OCI-LY7 (cell line): ENCODE data around the gene NACC2. TPM values are rescaled to one million over a fixed set of nuclear protein-coding genes. Genes with fewer than 3 reads are reported as not detected.

Experiments
- BruUV-seq: library from RNA; stranded (reverse); fragments of 400-500 nt; replicated peaks from 2 replicates; lab custom pipeline; 2021; lab: Mats Ljungman, UMichigan
- CTCF ChIA-PET: fragments of 300-600 bp; sonication (Branson Sonifier 250); formaldehyde crosslinking; loops from one replicate; lab custom pipeline; 2022; ENCODE audit warnings: antibody characterized with exemption; ENCODE audit not compliant: unreplicated experiment; lab: Charles Lee
- POLR2A ChIA-PET: fragments of 300-600 bp; sonication (Branson Sonifier 250); formaldehyde crosslinking; loops from one replicate; lab custom pipeline; 2022; ENCODE audit warnings: antibody characterized with exemption; lab: Charles Lee
- DNase-seq: peaks from one replicate; pipeline ENCODE4 v3.0.0-alpha.2; 2015; ENCODE audit warnings: low spot score
- H2AFZ ChIP-seq: fragments of 200-600 bp; sonication (generic), shearing (Covaris generic); 2 replicates; pipeline ENCODE4 v1.6.1; 2014; ENCODE audit warnings: mild to moderate bottlenecking, antibody characterized with exemption, low read length, moderate library complexity
- H3K27ac ChIP-seq: fragments of 200-600 bp; sonication (generic); 2 replicates; pipeline ENCODE4 v1.5.1; 2014; ENCODE audit warnings: mixed run types, low read depth, mild to moderate bottlenecking, moderate library complexity, low read length, inconsistent platforms; ENCODE audit not compliant: poor library complexity, severe bottlenecking
- H3K36me3 ChIP-seq: fragments of 200-600 bp; sonication (generic); 2 replicates; pipeline ENCODE4 v1.6.1; 2014; ENCODE audit warnings: mild to moderate bottlenecking, antibody characterized with exemption, low read length, moderate library complexity, mixed read lengths; ENCODE audit not compliant: insufficient read depth
- H3K4me1 ChIP-seq: fragments of 200-600 bp; sonication (generic); 2 replicates; pipeline ENCODE4 v1.5.1; 2014; ENCODE audit warnings: mild to moderate bottlenecking, low read length; ENCODE audit not compliant: insufficient read depth, poor library complexity, severe bottlenecking
- H3K4me2 ChIP-seq: fragments of 200-600 bp; sonication (generic); 2 replicates; pipeline ENCODE4 v1.6.1; 2014; ENCODE audit warnings: mild to moderate bottlenecking, low read length
- H3K4me3 ChIP-seq: fragments of 200-600 bp; sonication (generic); 2 replicates; pipeline ENCODE4 v1.5.1; 2014; ENCODE audit warnings: mild to moderate bottlenecking, low read depth, low read length; ENCODE audit not compliant: poor library complexity, severe bottlenecking
- H3K79me2 ChIP-seq: fragments of 200-600 bp; sonication (generic); 2 replicates; pipeline ENCODE4 v1.6.1; 2016; ENCODE audit warnings: low read depth, mild to moderate bottlenecking, low read length, moderate library complexity, mixed read lengths; ENCODE audit not compliant: insufficient read depth
- H3K9me2 ChIP-seq: fragments of 200-600 bp; sonication (generic); 2 replicates; pipeline ENCODE4 v1.6.1; 2016; ENCODE audit warnings: mild to moderate bottlenecking, low read length, mixed read lengths; ENCODE audit not compliant: insufficient read depth
- H3K9me3 ChIP-seq: fragments of 200-600 bp; sonication (generic); 2 replicates; pipeline ENCODE4 v1.6.1; 2014; ENCODE audit warnings: mild to moderate bottlenecking, mixed run types, low read length, mixed read lengths
- H4K20me1 ChIP-seq: fragments of 200-600 bp; sonication (generic); 2 replicates; pipeline ENCODE4 v1.6.1; 2014; ENCODE audit warnings: mild to moderate bottlenecking, antibody characterized with exemption, low read length, moderate library complexity, mixed read lengths; ENCODE audit not compliant: insufficient read depth
- EZH2phosphoT487 ChIP-seq: fragments of 200-600 bp; sonication (generic); IDR thresholded peaks from 2 replicates; pipeline ENCODE4 v1.6.1; 2018; ENCODE audit warnings: low read depth, borderline replicate concordance, mild to moderate bottlenecking, mixed run types, antibody characterized with exemption, low read length, moderate library complexity, mixed read lengths
- intact Hi-C: fragments of 100-400 bp; cut with micrococcal nuclease; formaldehyde crosslinking; loops from one replicate; pipeline ENCODE4 v1.10.0; 2022; ENCODE audit not compliant: unreplicated experiment
- total RNA-seq, 2 experiments: library from RNA; depleted of rRNA in 1 of 2; stranded (reverse); fragments of >200 nt in 1 of 2; shearing (Covaris generic) in 1 of 2; gene quantifications; 2 replicates each; pipeline ENCODE4 v1.2.3, GENCODE V29; 2014 to 2022
- TF ChIP-seq, protein P1 (sequence below): fragments of 200-600 bp; sonication (generic); conservative IDR thresholded peaks from 2 replicates; pipeline ENCODE4 v1.5.1; 2014; ENCODE audit warnings: mild to moderate bottlenecking, antibody characterized with exemption, low read length, moderate library complexity, mixed read lengths

Gene NACC2
- total RNA-seq, 2 experiments from 2014 or later: 0.38 to 0.72 TPM

DNA sequence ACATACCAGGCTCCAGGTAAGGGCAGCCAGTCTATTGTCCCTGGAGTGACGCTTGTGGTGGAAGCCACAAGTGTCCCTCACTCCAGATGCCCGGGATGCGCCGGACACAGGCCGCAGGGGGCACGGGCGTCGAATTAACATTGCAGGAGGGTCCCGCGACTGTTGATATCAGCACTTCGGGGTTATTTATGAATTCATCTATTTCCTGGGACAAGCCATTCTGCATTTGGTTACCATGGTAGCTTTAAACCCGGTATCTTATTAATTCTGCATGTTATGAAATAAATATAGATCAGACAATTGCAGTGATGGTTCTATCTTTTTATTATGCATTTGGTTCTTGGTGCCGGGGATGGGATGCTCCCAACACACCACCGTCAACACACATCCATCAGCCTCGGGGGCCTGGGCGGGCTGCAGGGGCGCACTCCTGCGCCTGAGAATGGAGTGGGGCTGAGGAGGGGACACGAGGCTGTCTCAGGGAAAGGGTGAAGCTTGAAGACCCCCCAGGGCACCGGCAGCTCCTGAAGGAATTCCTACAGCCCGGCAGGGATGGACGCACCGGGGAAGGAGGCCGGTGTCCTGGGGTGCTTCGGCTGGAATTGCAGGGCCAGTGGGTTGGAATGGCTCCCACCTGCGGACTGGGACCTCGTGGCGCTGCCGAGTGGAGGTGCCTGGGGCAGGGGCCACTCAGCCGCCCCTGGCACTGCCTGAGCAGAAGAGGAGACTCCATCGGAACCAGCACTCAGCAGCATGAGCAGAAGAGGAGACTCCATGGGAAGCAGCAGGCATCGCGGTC is 41.2 kb upstream of the NACC2 start:
- Histone ChIP-seq H3K4me3 (no peak overlapping the region), H3K79me2 (no peaks in the 10 kb centered on the region), H3K36me3 (no peaks in the 10 kb centered on the region), H3K9me2 (no peaks in the 10 kb centered on the region), H3K9me3 (no peaks in the 10 kb centered on the region), H3K27ac (no peak overlapping the region), H2AFZ (no peak overlapping the region), H3K4me2 (no peak overlapping the region), H4K20me1 (no peaks in the 10 kb centered on the region), H3K4me1 (no peaks in the 10 kb centered on the region)
- DNase-seq: no peak
- intact Hi-C loops: loop anchor here (5.0 kb wide), 1 partner anchor 169 kb away; no protein-coding TSS in a partner anchor
- no TSS peak for BruUV-seq
- TF ChIP-seq, protein P1, sequence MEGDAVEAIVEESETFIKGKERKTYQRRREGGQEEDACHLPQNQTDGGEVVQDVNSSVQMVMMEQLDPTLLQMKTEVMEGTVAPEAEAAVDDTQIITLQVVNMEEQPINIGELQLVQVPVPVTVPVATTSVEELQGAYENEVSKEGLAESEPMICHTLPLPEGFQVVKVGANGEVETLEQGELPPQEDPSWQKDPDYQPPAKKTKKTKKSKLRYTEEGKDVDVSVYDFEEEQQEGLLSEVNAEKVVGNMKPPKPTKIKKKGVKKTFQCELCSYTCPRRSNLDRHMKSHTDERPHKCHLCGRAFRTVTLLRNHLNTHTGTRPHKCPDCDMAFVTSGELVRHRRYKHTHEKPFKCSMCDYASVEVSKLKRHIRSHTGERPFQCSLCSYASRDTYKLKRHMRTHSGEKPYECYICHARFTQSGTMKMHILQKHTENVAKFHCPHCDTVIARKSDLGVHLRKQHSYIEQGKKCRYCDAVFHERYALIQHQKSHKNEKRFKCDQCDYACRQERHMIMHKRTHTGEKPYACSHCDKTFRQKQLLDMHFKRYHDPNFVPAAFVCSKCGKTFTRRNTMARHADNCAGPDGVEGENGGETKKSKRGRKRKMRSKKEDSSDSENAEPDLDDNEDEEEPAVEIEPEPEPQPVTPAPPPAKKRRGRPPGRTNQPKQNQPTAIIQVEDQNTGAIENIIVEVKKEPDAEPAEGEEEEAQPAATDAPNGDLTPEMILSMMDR: no peak
- no peak for TF ChIP-seq EZH2phosphoT487
- POLR2A ChIA-PET: no interaction called here
- CTCF ChIA-PET: no interaction called here

DNA sequence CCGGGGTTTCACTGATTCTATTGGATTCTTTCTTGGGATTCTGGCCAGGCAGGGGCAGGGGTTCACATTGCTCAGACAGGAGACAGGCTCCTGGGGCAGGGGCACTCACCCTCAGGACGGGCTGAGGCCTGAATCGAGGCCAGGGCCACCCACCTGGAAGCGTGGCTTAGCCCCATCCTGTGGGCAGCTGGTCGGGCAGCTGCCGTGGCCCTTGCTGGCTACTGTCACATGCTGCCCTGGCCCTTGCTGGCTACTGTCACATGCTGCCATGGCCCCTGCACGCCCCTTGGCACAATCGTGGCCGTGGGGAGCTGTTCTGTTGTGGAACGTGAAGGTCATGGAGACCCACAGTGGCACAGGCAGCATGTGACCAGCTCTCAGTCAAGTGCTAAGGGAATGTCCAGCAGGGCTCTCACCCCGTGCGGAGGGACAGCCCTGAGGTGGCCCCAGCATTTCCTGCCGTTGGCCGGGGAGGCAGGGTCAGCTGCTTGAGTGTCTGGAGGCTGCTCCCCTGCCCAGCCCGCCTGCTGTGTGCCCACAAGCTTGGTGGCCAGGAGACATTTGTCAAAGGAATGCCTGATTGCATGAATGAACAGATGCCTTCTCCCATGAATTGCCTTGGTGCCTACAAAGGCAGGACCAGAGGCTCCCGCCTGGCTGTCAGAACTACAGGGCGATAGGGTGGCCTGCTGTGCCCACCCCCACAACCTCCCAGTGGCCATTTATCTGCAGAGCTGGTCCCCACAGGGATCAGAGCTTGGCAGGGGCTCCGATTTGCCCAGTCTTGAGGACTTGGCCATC is 40.4 kb upstream of the NACC2 start:
- H3K9me2 ChIP-seq: no peaks in the 10 kb centered on the region
- no peaks in the 10 kb centered on the region for H3K4me1 ChIP-seq
- intact Hi-C loops: loop anchor here (5.0 kb wide), 1 partner anchor 168 kb away; no protein-coding TSS in a partner anchor
- H3K27ac ChIP-seq: no peak overlapping the region
- H3K4me2 ChIP-seq: no peak overlapping the region
- H2AFZ ChIP-seq: no peak overlapping the region
- no peak overlapping the region for H3K4me3 ChIP-seq
- ChIA-PET POLR2A (no interaction called here), CTCF (interaction anchor here (0.6 kb wide), 1 partner anchor 120 kb away, joined by 3 read pairs; no protein-coding TSS in a partner anchor)
- TF ChIP-seq, protein P1: no peak
- no peak for TF ChIP-seq EZH2phosphoT487
- no peak for DNase-seq
- H4K20me1 ChIP-seq: no peaks in the 10 kb centered on the region
- BruUV-seq: no TSS peak
- no peaks in the 10 kb centered on the region for H3K79me2 ChIP-seq
- H3K36me3 ChIP-seq: no peaks in the 10 kb centered on the region
- H3K9me3 ChIP-seq: no peaks in the 10 kb centered on the region
